B cell (primary cell): ENCODE results near the gene AP3M1. TPM values are rescaled to one million over a fixed set of nuclear protein-coding genes. Genes with fewer than 3 reads are reported as not detected.
"Not testable (repeated sequence)": the region's sequence is repeated elsewhere in the genome, so short reads cannot be mapped to it uniquely, and the experiment has no call there.

Source experiments
- ATAC-seq: fragments of 200-7000 bp; cut with Tn5 transposase; one replicate; pipeline ENCODE4 v1.10.0; 2021; ENCODE audit warnings: low read depth, mild to moderate bottlenecking, moderate number of reproducible peaks, moderate library complexity
- CTCF ChIA-PET: fragments of 350-600 bp; sonication (Branson Sonifier 250); formaldehyde crosslinking; loops from one replicate; lab custom pipeline; 2021; ENCODE audit warnings: antibody characterized with exemption, inconsistent platforms; lab: Charles Lee
- POLR2A ChIA-PET: fragments of 350-600 bp; sonication (Branson Sonifier 250); formaldehyde crosslinking; loops from one replicate; lab custom pipeline; 2021; ENCODE audit warnings: antibody characterized with exemption; lab: Charles Lee
- DNase-seq: peaks from one replicate; pipeline ENCODE4 v3.0.0; 2013
- H2AFZ ChIP-seq: 2 replicates; pipeline ENCODE4 v1.6.1; 2012; ENCODE audit warnings: mild to moderate bottlenecking, low read depth, low read length; ENCODE audit not compliant: insufficient read depth, poor library complexity, severe bottlenecking
- H3K27ac ChIP-seq, 2 donors: 1 replicate in 1 of 2; 2 replicates in 1 of 2; pipeline ENCODE4 v1.5.1; 2012 to 2013; ENCODE audit warnings: low read length in 2 of 2, mild to moderate bottlenecking in 2 of 2, moderate library complexity in 1 of 2
- H3K27me3 ChIP-seq, 4 experiments: fragments of 200-600 bp in 1 of 4; sonication (generic) in 1 of 4; replicated peaks in 1 of 4; 1 replicate in 2 of 4; 2 replicates in 2 of 4; pipeline versions ENCODE4 v1.6.1 to v1.7.0; 2013 to 2016; ENCODE audit warnings: low read length in 3 of 4, mild to moderate bottlenecking in 2 of 4, mixed read lengths in 1 of 4, moderate library complexity in 1 of 4; ENCODE audit not compliant: insufficient read depth in 4 of 4, control insufficient read depth in 3 of 4; ENCODE audit errors: control extremely low read depth in 1 of 4
- H3K36me3 ChIP-seq, 2 experiments: replicated peaks in 1 of 2; 1 replicate in 1 of 2; 2 replicates in 1 of 2; pipeline versions ENCODE4 v1.6.1 to v1.7.1; 2013; ENCODE audit warnings: low read length in 1 of 2; ENCODE audit not compliant: insufficient read depth in 2 of 2, control insufficient read depth in 1 of 2; ENCODE audit errors: control extremely low read depth in 1 of 2, extremely low read depth in 1 of 2
- H3K4me1 ChIP-seq, 2 donors: fragments of 200-600 bp in 1 of 2; sonication (generic) in 1 of 2; 1 replicate in 1 of 2; 2 replicates in 1 of 2; pipeline versions ENCODE4 v1.5.1 to v1.6.1; 2013 to 2017; ENCODE audit warnings: low read length in 2 of 2; ENCODE audit not compliant: control insufficient read depth in 2 of 2, insufficient read depth in 2 of 2
- H3K4me2 ChIP-seq: replicated peaks from 2 replicates; pipeline ENCODE3; 2012; ENCODE audit warnings: mild to moderate bottlenecking, low read depth, low read length; ENCODE audit not compliant: poor library complexity, severe bottlenecking
- H3K4me3 ChIP-seq, 5 experiments: fragments of 200-600 bp in 1 of 5; sonication (generic) in 1 of 5; 1 replicate in 3 of 5; 2 replicates in 2 of 5; pipeline versions ENCODE4 v1.5.1 to v1.7.0; 2011 to 2016; ENCODE audit warnings: low read length in 4 of 5, mild to moderate bottlenecking in 4 of 5, low read depth in 2 of 5, control low read depth in 1 of 5, moderate library complexity in 1 of 5; ENCODE audit not compliant: insufficient read depth in 1 of 5; ENCODE audit errors: control extremely low read depth in 1 of 5, extremely low read depth in 1 of 5
- H3K79me2 ChIP-seq: fragments of 200-600 bp; sonication (generic); one replicate; pipeline ENCODE4 v1.6.0; 2016; ENCODE audit warnings: low read length; ENCODE audit not compliant: control insufficient read depth, insufficient read depth
- H3K9ac ChIP-seq: fragments of 200-600 bp; sonication (generic); 2 replicates; pipeline ENCODE4 v1.6.1; 2017; ENCODE audit warnings: mild to moderate bottlenecking, low read length, moderate library complexity
- H3K9me3 ChIP-seq, 3 donors: one replicate each; pipeline versions ENCODE4 v1.6.1 to v1.7.1; 2013; ENCODE audit warnings: low read length in 2 of 3; ENCODE audit not compliant: control insufficient read depth in 2 of 3, insufficient read depth in 1 of 3; ENCODE audit errors: control extremely low read depth in 1 of 3
- H4K20me1 ChIP-seq: 2 replicates; pipeline ENCODE4 v1.6.0; 2012; ENCODE audit warnings: mild to moderate bottlenecking, low read length; ENCODE audit not compliant: insufficient read depth, control insufficient read depth, poor library complexity, severe bottlenecking
- H3K27ac Mint-ChIP-seq: one replicate; pipeline ENCODE4 v1.8.0; 2021; ENCODE audit warnings: mixed read lengths
- H3K27me3 Mint-ChIP-seq: one replicate; pipeline ENCODE4 v1.8.0; 2021; ENCODE audit warnings: mixed read lengths
- H3K4me1 Mint-ChIP-seq: one replicate; pipeline ENCODE4 v1.8.0; 2021; ENCODE audit warnings: mixed read lengths
- H3K4me3 Mint-ChIP-seq: one replicate; pipeline ENCODE4 v1.8.0; 2021; ENCODE audit warnings: mixed read lengths
- H3K9me3 Mint-ChIP-seq: one replicate; pipeline ENCODE4 v1.8.0; 2022; ENCODE audit warnings: mixed read lengths; ENCODE audit not compliant: insufficient read depth
- EZH2 ChIP-seq: IDR thresholded peaks from 2 replicates; pipeline ENCODE4 v1.6.1; 2012; ENCODE audit warnings: borderline replicate concordance, low read depth, mild to moderate bottlenecking, moderate library complexity, low read length; ENCODE audit not compliant: insufficient read depth, poor library complexity, severe bottlenecking
- WGBS: methylation state at CpG from one replicate; pipeline ENCODE4 v1.1.5; 2013; ENCODE audit warnings: missing lambda C conversion rate; ENCODE audit not compliant: insufficient coverage; 5-methylcytosine and 5-hydroxymethylcytosine counted together
- intact Hi-C: fragments of 100-400 bp; cut with micrococcal nuclease; formaldehyde crosslinking; loops from one replicate; pipeline ENCODE4 v1.10.0; 2022
- polyA plus RNA-seq: library from polyadenylated mRNA; depleted of rRNA; stranded (reverse); fragments of >200 nt; gene quantifications from 2 replicates; pipeline ENCODE4 v1.2.3, GENCODE V29; 2012
- total RNA-seq, 2 donors: library from RNA; stranded (reverse); fragments of 120-200 nt in 1 of 2; gene quantifications; 1 replicate in 1 of 2; 2 replicates in 1 of 2; pipeline versions ENCODE4 v1.2.3 to v1.2.4, GENCODE V29; 2013 to 2022
- TF ChIP-seq, protein P1 (sequence below): fragments of 200-600 bp; IDR thresholded peaks from one replicate; pipeline ENCODE4 v1.8.0; 2022; ENCODE audit warnings: antibody characterized with exemption, mild to moderate bottlenecking

Gene AP3M1
- total and polyA plus RNA-seq, 2 donors (not counting 1 experiment from before 2014, with no cell fraction given): 21.6 to 50.4 TPM

DNA sequence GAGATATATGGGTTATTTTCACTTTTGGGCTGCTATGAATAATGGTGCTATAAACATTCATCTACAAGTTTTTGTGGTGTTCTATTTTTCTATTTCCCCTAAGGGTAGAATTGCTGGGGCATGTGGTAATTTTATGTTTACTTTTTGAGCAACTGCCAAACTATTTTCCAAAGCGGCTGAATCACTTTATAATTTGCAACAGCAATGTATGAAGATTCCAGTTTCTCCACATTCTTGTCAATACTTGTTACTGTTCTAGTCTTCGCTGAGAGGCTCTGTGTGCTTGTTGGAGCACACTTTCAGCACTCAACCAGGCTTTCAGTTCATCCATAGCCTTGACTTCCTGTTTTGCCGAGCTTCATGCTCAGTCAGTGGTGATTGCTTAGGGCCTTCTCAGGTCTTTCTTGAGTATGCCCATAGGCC is 39.4 kb upstream of the AP3M1 start:
- Mint-ChIP-seq H3K27me3 (no peaks in the 10 kb centered on the region), H3K4me1 (peaks cover 74% of the 10 kb centered on the region)
- CTCF ChIA-PET: interaction anchor here (0.6 to 3.5 kb wide), 10 partner anchors 8 to 310 kb away, joined by 3 to 20 read pairs (median 4); partner anchors contain the start of genes ADK and AP3M1

DNA sequence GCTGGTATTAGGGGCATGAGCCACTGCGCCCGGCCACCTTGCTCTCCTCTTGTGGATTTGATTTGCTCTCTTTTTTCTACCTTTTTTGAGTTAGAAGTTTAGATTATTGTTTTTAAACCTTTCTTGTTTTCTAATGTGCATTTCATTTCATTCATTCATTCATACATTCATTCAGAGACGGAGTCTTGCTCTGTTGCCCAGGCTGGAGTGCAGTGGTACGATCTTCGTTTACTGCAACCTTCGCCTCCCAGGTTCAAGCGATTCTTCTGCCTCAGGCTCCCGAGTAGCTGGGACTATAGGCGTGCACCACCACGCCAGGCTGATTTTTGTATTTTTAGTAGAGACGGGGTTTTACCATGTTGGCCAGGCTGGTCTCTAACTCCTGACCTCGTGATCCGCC is 38.0 kb upstream of the AP3M1 start:
- POLR2A ChIA-PET: not testable (repeated sequence)
- CTCF ChIA-PET: interaction anchor here (2.7 to 3.5 kb wide), 2 partner anchors 24 to 38 kb away, joined by 13 to 20 read pairs; partner anchors contain the start of genes ADK and AP3M1

More for the DNA sequence above, 39.4 kb upstream of the AP3M1 start:
- Mint-ChIP-seq H3K27ac (peak overlapping the region; percentile 95), H3K9me3 (no peaks in the 10 kb centered on the region), H3K4me3 (peak overlapping the region; percentile 77)
- Histone ChIP-seq H3K36me3 (no peaks in the 10 kb centered on the region), H3K4me3 (peak overlapping the region in 3 of 5 experiments; percentile 9 to 25 (median 15)), H3K4me1 (peaks cover 30 to 57% of the 10 kb centered on the region in 2 donors), H3K4me2 (peak overlapping the region; percentile 59), H3K79me2 (peaks cover 99% of the 10 kb centered on the region), H3K9me3 (no peaks in the 10 kb centered on the region), H3K27ac (peak overlapping the region; percentile 68 to 80), H3K9ac (peak overlapping the region; percentile 14), H4K20me1 (peaks cover 15% of the 10 kb centered on the region), H3K27me3 (no peaks in the 10 kb centered on the region), H2AFZ (peak overlapping the region; percentile 63)
- DNase-seq (peak; percentile 69), ATAC-seq (peak; percentile 96)
- POLR2A ChIA-PET: interaction anchor here (0.6 to 1.2 kb wide), 7 partner anchors 8 to 41 kb away, joined by 3 to 8 read pairs (median 4); partner anchors contain the start of genes ADK and AP3M1
- TF ChIP-seq, protein P1, sequence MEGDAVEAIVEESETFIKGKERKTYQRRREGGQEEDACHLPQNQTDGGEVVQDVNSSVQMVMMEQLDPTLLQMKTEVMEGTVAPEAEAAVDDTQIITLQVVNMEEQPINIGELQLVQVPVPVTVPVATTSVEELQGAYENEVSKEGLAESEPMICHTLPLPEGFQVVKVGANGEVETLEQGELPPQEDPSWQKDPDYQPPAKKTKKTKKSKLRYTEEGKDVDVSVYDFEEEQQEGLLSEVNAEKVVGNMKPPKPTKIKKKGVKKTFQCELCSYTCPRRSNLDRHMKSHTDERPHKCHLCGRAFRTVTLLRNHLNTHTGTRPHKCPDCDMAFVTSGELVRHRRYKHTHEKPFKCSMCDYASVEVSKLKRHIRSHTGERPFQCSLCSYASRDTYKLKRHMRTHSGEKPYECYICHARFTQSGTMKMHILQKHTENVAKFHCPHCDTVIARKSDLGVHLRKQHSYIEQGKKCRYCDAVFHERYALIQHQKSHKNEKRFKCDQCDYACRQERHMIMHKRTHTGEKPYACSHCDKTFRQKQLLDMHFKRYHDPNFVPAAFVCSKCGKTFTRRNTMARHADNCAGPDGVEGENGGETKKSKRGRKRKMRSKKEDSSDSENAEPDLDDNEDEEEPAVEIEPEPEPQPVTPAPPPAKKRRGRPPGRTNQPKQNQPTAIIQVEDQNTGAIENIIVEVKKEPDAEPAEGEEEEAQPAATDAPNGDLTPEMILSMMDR: no peak
- no peak for TF ChIP-seq EZH2
- WGBS: 5% methylated on average over 2 of the region's 3 CpGs
- intact Hi-C loops: loop anchor here (1.0 kb wide), 2 partner anchors 13 to 39 kb away; partner anchors contain the start of gene ADK

More for the DNA sequence above, 38.0 kb upstream of the AP3M1 start:
- H3K4me3 Mint-ChIP-seq, H3K9me3 Mint-ChIP-seq, H3K9ac ChIP-seq, H3K36me3 ChIP-seq, H2AFZ ChIP-seq, H3K4me3 ChIP-seq, H3K27me3 Mint-ChIP-seq, ATAC-seq, H3K9me3 ChIP-seq, H3K4me2 ChIP-seq, H3K27me3 ChIP-seq, H4K20me1 ChIP-seq, intact Hi-C loops, DNase-seq: not testable (repeated sequence)
- no CpG with 5 or more reads among the region's 13 CpGs for WGBS
- peaks cover 68% of the 10 kb centered on the region for H3K4me1 Mint-ChIP-seq
- Histone ChIP-seq H3K27ac (peak overlapping the region in 1 of 2 donors; percentile 80), H3K79me2 (peaks cover 98% of the 10 kb centered on the region), H3K4me1 (peaks cover 30 to 47% of the 10 kb centered on the region in 2 donors)
- H3K27ac Mint-ChIP-seq: peak overlapping the region; percentile 53
